Psoas muscle (tissue), 8 donors: Measurements from ENCODE around the gene UQCRHL. TPM values are rescaled to one million over a fixed set of nuclear protein-coding genes. Genes with fewer than 3 reads are reported as not detected.
A peak's percentile ranks its signal among the peaks of the same experiment; 100 is the strongest.

Experiments used
- ATAC-seq, 4 donors: fragments of 200-7000 bp; cut with Tn5 transposase; one replicate each; pipeline ENCODE4 v1.9.1; 2020; ENCODE audit warnings: moderate library complexity in 3 of 4, mild to moderate bottlenecking in 2 of 4
- DNase-seq, 2 donors: peaks; one replicate each; pipeline ENCODE4 v3.0.0-alpha.2; 2020
- H3K27ac ChIP-seq: fragments of 200-600 bp; one replicate; pipeline ENCODE4 v1.8.0; 2022
- H3K27me3 ChIP-seq, 3 donors: fragments of 200-600 bp in 1 of 3; one replicate each; pipeline versions ENCODE4 v1.6.1 to v1.8.0; 2013 to 2022; ENCODE audit warnings: low read length in 2 of 3, mild to moderate bottlenecking in 2 of 3, moderate library complexity in 1 of 3; ENCODE audit not compliant: insufficient read depth in 3 of 3
- H3K36me3 ChIP-seq, 2 donors: fragments of 200-600 bp in 1 of 2; one replicate each; pipeline versions ENCODE4 v1.6.1 to v1.8.0; 2013 to 2022; ENCODE audit warnings: low read depth in 1 of 2, mild to moderate bottlenecking in 1 of 2, moderate library complexity in 1 of 2; ENCODE audit not compliant: insufficient read depth in 1 of 2
- H3K4me1 ChIP-seq: fragments of 200-600 bp; one replicate; pipeline ENCODE4 v1.8.0; 2022
- H3K4me3 ChIP-seq: fragments of 200-600 bp; one replicate; pipeline ENCODE4 v1.8.0; 2022; ENCODE audit warnings: mild to moderate bottlenecking
- H3K9me3 ChIP-seq: fragments of 200-600 bp; one replicate; pipeline ENCODE4 v1.8.0; 2022
- CTCF ChIP-seq: fragments of 200-600 bp; IDR thresholded peaks from one replicate; pipeline ENCODE4 v1.8.0; 2022; ENCODE audit warnings: antibody characterized with exemption
- WGBS, 3 donors: extraction: QIAGEN DNeasy Blood & Tissue Kit; methylation state at CpG; one replicate each; pipeline versions ENCODE4 v1.1.6 to v1.1.7; 2013; 5-methylcytosine and 5-hydroxymethylcytosine counted together
- intact Hi-C, 2 donors: fragments of 100-400 bp; cut with DNase I; formaldehyde crosslinking; loops; one replicate each; pipeline versions ENCODE4 v1.11.0 to v1.14.2; 2022
- polyA plus RNA-seq, 3 donors: library from polyadenylated mRNA; stranded (reverse); fragments of 200-250 nt; gene quantifications; one replicate each; pipeline ENCODE4 v1.2.3, GENCODE V29; 2013
- total RNA-seq, 4 donors: library from RNA; stranded (reverse); fragmentation: NEBNext Ultra II Directional in 2 of 4; extraction: Animal tissue kit (Norgen Biotek cat#: 25700) in 2 of 4; gene quantifications; one replicate each; pipeline versions ENCODE4 v1.2.1 to v1.2.4, GENCODE V29; 2021 to 2023
- donor health status: healthy with polysubstance abuse.
- donor health status: DM: no; HTN: no; CAD: no; lungs with moderate emphysema.
- donor health status: Bipolar disorder and iron deficiency.
- donor health status: healthy.
- donor health status: DM: yes; HTN: yes; CAD: no.
- donor health status: DM: no; HTN: no; CAD: no.
- donor health status: DM: no; HTN: no; CAD: no.
- donor health status: DM: yes; HTN: yes; CAD: no.

UQCRHL gene
- total and polyA plus RNA-seq, 7 donors: 0.97 to 7.1 (median 2.8) TPM

- Histone ChIP-seq H3K27me3 (no peaks in the 10 kb centered on the region), H3K36me3 (no peaks in the 10 kb centered on the region), H3K4me1 (peaks cover 10% of the 10 kb centered on the region), H3K9me3 (no peaks in the 10 kb centered on the region), H3K27ac (peak overlapping the region; percentile 36), H3K4me3 (no peak overlapping the region)
- WGBS, 3 donors: 32 to 47% (median 36%) methylated on average over 22 of the region's 22 CpGs
- intact Hi-C loops: no loop called here
- TF ChIP-seq CTCF: no peak
- peak in 3 of 4 donors; percentile 23 to 41 (median 27) for ATAC-seq
- DNase-seq: peak in 1 of 2 donors; percentile 28
Observed at GRCh38 chr1:15799928-15800835, 7.3 kb downstream of the UQCRHL start.

DNA sequence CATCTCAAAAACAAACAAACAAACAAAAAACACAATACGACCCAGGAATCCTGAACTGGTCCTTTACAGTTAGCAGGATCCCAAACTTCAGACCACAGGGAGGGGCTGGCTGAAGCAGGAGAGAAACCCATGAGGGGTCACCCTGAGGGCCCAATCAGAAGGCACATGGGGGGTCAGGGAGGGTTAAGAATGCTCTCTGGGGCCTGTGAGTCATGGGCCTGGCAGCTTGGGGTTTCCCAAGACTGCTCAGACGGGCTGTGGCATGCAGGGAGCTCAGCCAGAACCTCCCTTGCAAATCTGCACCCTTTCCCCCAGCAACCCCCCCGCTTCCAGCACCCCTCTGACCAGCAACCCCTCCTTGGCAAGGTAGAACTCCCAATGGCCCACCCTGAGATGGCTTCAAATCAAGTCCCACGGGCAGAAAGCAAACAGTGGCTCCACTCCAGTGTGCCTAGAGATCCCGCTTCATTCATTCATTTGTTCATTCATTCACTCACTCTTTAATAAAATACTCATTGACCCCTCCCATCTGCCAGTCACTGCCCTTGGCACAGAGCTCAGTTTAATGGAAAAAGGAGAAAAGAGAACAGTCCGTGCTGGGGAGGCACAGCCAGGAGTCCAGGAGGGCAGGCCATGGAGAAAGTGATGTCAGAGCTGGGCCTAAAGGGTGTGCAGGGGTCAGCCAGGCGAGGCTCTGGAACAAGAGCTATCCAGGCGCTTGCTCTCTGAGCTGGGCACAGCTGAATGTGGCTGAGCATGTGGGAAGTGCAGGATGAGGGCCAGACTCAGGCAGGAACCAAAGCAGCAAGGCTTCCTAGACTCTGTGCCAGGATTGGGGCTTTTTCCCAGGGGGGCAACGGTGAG is 8.2 kb downstream of the UQCRHL start:
- peaks cover 10% of the 10 kb centered on the region for H3K4me1 ChIP-seq
- no peaks in the 10 kb centered on the region for H3K36me3 ChIP-seq
- 31 to 47% (median 31%) methylated on average over 8 to 9 of the region's 9 CpGs for WGBS, 3 donors
- no peak for TF ChIP-seq CTCF
- no peaks in the 10 kb centered on the region for H3K9me3 ChIP-seq
- DNase-seq (peak; percentile 70 to 76), ATAC-seq (peak; percentile 88 to 90 (median 88))
- no peak overlapping the region for H3K4me3 ChIP-seq
- H3K27me3 ChIP-seq: no peaks in the 10 kb centered on the region
- intact Hi-C loops: no loop called here
- H3K27ac ChIP-seq: peak overlapping the region; percentile 36

- Histone ChIP-seq H3K27ac (no peak overlapping the region), H3K36me3 (no peaks in the 10 kb centered on the region), H3K4me1 (peaks cover 10% of the 10 kb centered on the region), H3K9me3 (no peaks in the 10 kb centered on the region), H3K27me3 (no peaks in the 10 kb centered on the region), H3K4me3 (no peak overlapping the region)
- intact Hi-C loops: no loop called here
- ATAC-seq: no peak
- TF ChIP-seq CTCF: no peak
- no peak for DNase-seq
- 84 to 91% (median 89%) methylated on average over 14 of the region's 14 CpGs for WGBS, 3 donors
Observed at GRCh38 chr1:15797614-15798390, 9.6 kb downstream of the UQCRHL start.

DNA sequence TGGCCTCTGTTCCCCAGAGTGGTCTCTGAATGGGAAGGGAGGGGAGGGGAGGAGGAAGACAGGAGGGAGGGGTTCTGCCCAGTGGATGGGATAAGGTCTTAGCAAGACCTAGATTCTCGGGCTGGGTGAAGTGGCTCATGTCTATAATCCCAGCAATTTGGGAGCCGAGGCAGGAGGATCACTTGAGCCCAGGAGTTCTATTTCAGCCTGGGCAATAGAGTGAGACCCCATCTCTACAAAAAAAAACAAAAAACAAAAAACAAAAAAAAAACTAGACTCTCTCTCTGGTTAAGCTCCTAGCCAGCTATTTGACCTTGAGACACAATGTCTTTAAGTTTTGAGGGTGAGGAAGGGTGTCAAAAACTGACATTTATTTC is 11.4 kb downstream of the UQCRHL start:
- intact Hi-C loops: no loop called here
- WGBS, 3 donors: 88 to 92% (median 88%) methylated on average over 2 of the region's 2 CpGs
- no peak overlapping the region for H3K4me3 ChIP-seq

More for the DNA sequence above, 11.4 kb downstream of the UQCRHL start:
- Histone ChIP-seq H3K27me3 (no peaks in the 10 kb centered on the region), H3K9me3 (no peaks in the 10 kb centered on the region), H3K4me1 (peaks cover 10% of the 10 kb centered on the region), H3K27ac (no peak overlapping the region), H3K36me3 (no peaks in the 10 kb centered on the region)
- DNase-seq: no peak
- TF ChIP-seq CTCF: no peak
- ATAC-seq: no peak
